GM21526 (cell line): ENCODE results near the gene MAN2B1.
"Not testable (repeated sequence)": the region's sequence is repeated elsewhere in the genome, so short reads cannot be mapped to it uniquely, and the experiment has no call there.

Experiments
- ATAC-seq: cut with Tn5 transposase; IDR thresholded peaks from one replicate; pipeline ENCODE4 v1.9.1; 2021; ENCODE audit warnings: moderate library complexity; ENCODE audit not compliant: unreplicated experiment, low FRiP score

The MAN2B1 gene

DNA sequence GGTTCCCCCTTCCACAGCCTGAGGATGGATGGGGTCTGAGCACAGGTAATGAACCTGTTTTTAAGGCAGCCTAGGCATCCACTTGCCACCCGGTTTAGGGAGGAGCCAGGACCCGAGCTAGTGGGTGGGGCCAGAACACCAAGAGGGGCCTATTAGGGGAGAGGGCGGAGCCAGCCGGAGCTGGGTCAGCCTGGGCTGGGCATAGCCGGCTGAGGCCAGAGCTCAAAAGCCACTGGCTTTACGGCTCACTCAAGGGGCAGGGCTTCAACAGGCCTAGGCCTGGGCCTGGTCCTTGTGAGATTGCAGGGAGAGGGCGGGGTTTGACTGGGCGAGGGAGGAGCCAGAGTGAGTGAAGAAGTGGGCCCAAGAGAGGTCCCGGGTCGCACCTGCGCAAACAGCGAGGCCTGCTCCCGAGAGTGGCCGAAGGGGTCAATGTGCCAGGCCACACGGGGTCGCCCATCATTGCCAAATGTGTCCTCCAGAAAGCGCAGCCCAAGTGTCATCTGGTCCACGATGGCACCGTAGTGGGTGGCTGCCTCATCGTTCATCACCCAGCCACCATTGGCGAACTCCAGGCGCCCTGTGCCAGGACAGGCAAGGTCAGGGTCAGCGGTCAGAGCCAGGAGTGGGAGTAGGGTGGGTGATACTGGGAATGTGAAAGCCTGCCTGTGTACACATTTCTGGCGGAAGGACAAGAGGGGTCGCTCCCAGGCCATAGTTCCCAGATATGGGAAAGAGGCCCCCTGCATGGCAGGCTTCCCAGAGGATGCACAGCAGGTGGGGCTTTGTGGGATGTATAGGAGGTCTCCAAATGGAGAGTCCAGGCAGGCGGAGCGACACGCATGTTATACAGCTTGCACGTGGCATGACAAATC lies 1.9 kb downstream of the MAN2B1 start:
- ATAC-seq = no peak

DNA sequence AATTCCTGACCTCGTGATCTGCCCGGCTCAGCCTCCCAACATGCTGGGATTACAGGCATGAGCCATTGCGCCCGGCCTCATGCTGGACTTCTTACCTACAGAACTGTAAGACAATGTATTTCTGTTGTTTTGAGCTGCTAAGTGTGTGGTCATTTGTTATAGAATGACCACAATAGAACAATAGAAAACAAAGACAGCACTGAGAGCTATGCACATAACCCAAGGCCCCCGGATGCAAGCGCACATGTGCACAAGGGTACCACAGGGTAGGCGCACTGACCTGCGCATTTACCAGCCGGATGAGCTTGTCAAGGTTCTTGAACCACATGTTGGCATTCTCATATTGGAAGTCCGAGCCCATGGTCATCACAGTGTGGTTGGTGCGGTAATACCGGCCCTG lies 5.6 kb downstream of the MAN2B1 start:
- no peak for ATAC-seq

- no peak for ATAC-seq
Observed at GRCh38 chr19:12657966-12658365, 8.6 kb downstream of the MAN2B1 start.

GRCh38 chr19:12656899-12657571 lies 9.5 kb downstream of the MAN2B1 start:
- ATAC-seq = no peak

- ATAC-seq = no peak
Observed at GRCh38 chr19:12655546-12655945, 11.0 kb downstream of the MAN2B1 start.

- no peak for ATAC-seq
Observed at GRCh38 chr19:12652219-12652618, 14.3 kb downstream of the MAN2B1 start.

GRCh38 chr19:12649941-12650340 lies 16.6 kb downstream of the MAN2B1 start:
- ATAC-seq = no peak

GRCh38 chr19:12648088-12648487 lies 18.5 kb downstream of the MAN2B1 start:
- no peak for ATAC-seq

GRCh38 chr19:12647490-12648071 lies 19.0 kb downstream of the MAN2B1 start:
- ATAC-seq = no peak

- no peak for ATAC-seq
Observed at GRCh38 chr19:12647047-12647446, 19.5 kb downstream of the MAN2B1 start.

GRCh38 chr19:12646551-12646950 lies 20.0 kb downstream of the MAN2B1 start:
- no peak for ATAC-seq

GRCh38 chr19:12643716-12644115 lies 22.8 kb downstream of the MAN2B1 start:
- ATAC-seq = not testable (repeated sequence)

DNA sequence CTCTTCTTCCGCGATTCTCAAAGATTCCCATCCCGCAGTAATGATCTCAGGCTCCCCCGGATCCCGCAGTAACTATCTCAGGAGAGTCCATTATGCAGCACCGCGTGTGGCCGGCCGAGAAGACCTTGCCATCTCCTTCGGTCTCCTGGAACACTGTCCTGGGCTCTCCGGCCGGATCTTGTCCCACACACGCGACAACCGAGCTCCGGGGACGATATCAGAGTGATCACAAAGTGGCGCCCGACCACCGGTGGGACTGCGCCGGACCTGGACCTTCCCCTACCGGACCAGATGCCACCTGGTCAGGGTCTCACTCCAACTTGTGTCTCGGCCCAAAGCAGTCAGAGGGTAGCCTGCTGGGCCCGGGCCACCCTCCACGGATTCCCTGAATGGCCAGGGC lies 24.0 kb downstream of the MAN2B1 start:
- no peak for ATAC-seq

DNA sequence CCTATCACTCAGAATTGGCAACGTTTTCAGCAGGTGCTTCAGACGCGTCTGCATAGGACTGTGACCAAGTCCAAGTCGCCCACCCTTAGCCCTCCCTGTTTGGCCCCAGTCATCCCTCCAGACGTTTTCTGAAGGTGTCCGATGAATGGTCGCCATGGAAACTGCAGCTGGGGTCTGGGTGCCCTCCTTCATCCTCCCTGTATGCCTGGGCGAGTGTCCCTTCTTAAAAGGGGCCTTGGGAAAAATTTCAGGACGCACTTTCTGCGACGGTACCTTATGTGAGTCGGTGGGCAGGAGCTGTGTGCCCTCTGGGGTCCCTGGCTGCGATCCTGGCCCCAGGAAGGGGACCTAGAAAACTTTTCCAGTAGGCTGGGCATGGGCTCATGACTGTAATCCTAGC lies 25.1 kb downstream of the MAN2B1 start:
- no peak for ATAC-seq

GRCh38 chr19:12639901-12640613 lies 26.5 kb downstream of the MAN2B1 start:
- ATAC-seq = no peak

GRCh38 chr19:12638611-12639182 lies 27.8 kb downstream of the MAN2B1 start:
- ATAC-seq = no peak

- ATAC-seq = no peak
Observed at GRCh38 chr19:12636631-12637030, 29.9 kb downstream of the MAN2B1 start.

GRCh38 chr19:12629215-12629614 lies 37.3 kb downstream of the MAN2B1 start:
- no peak for ATAC-seq

GRCh38 chr19:12628040-12629022 lies 38.2 kb downstream of the MAN2B1 start:
- ATAC-seq = no peak
